HL-60 (cell line): ENCODE data around the gene CAV3.

Experiments used
- CTCF ChIP-seq: IDR thresholded peaks from one replicate; pipeline ENCODE4 v1.5.1; 2011; ENCODE audit warnings: low read length, control low read depth, inconsistent platforms; ENCODE audit not compliant: insufficient read depth
- REST ChIP-seq: IDR thresholded peaks from 2 replicates; pipeline ENCODE4 v1.6.1; 2012; ENCODE audit warnings: low read depth; ENCODE audit not compliant: insufficient replicate concordance
- SPI1 ChIP-seq: IDR thresholded peaks from 2 replicates; pipeline ENCODE4 v1.6.1; 2012; ENCODE audit warnings: low read depth, mild to moderate bottlenecking, borderline replicate concordance

- no peak for TF ChIP-seq CTCF
- no peak for TF ChIP-seq REST
- TF ChIP-seq SPI1 = no peak
Measured at GRCh38 chr3:8755097-8755496, 21.5 kb downstream of the CAV3 start.
